ENCODE results near the gene WASF3.
"Not testable (repeated sequence)": the region's sequence is repeated elsewhere in the genome, so short reads cannot be mapped to it uniquely, and the experiment has no call there.

The WASF3 gene

DNA sequence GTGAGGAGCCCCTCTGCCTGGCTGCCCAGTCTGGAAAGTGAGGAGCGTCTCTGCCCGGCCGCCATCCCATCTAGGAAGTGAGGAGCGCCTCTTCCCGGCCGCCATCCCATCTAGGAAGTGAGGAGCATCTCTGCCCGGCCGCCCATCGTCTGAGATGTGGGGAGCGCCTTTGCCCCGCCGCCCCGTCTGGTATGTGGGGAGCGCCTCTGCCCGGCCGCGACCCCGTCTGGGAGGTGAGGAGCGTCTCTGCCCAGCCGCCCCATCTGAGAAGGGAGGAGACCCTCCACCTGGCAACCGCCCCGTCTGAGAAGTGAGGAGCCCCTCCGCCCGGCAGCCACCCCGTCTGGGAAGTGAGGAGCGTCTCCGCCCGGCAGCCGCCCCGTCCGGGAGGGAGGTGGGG, 166.1 kb downstream of the WASF3 start:
- not testable (repeated sequence) for H3K18ac ChIP-seq (ENCODE audit: low read length); H2BK5ac ChIP-seq (ENCODE audit: low read length); H3K4ac ChIP-seq (ENCODE audit: low read length); H2BK15ac ChIP-seq (ENCODE audit: low read length); H3K14ac ChIP-seq (ENCODE audit: low read length); H4K91ac ChIP-seq (ENCODE audit: low read depth, low read length, poor library complexity); H3K9ac ChIP-seq (ENCODE audit: low read depth, low read length, poor library complexity); H3K4me2 ChIP-seq (ENCODE audit: insufficient read depth, low read length, poor library complexity, severe bottlenecking); H2AK5ac ChIP-seq (ENCODE audit: low read depth, low read length); DNase-seq (ENCODE audit: low spot score); H2BK120ac ChIP-seq (ENCODE audit: low read depth, low read length); H4K8ac ChIP-seq (ENCODE audit: low read depth, low read length); H3K36me3 ChIP-seq (replicated peaks in 1 of 2; ENCODE audit: control insufficient read depth in 2 of 2, insufficient read depth in 2 of 2, low read length in 2 of 2); H3K4me3 ChIP-seq (ENCODE audit: low read length in 2 of 2); H3K9me3 ChIP-seq (replicated peaks in 1 of 2; ENCODE audit: control insufficient read depth in 2 of 2, insufficient read depth in 1 of 2, low read depth in 1 of 2, low read length in 2 of 2); H3K27ac ChIP-seq (replicated peaks; ENCODE audit: low read length); H3K23ac ChIP-seq (ENCODE audit: low read depth, low read length, poor library complexity); H2AFZ ChIP-seq (ENCODE audit: low read length); H3K27me3 ChIP-seq (ENCODE audit: control insufficient read depth in 3 of 3, insufficient read depth in 3 of 3, low read depth in 1 of 3, low read length in 3 of 3); H3K79me1 ChIP-seq (ENCODE audit: low read depth, low read length); H3K4me1 ChIP-seq (ENCODE audit: control insufficient read depth in 2 of 2, insufficient read depth in 1 of 2, low read depth in 1 of 2, low read length in 2 of 2); H2BK12ac ChIP-seq (ENCODE audit: low read length)
- no CpG with 5 or more reads among the region's 31 CpGs for WGBS, 2 donors (ENCODE audit: extremely low coverage in 2 of 2, insufficient read length in 2 of 2, insufficient replicate concordance in 1 of 2)

DNA sequence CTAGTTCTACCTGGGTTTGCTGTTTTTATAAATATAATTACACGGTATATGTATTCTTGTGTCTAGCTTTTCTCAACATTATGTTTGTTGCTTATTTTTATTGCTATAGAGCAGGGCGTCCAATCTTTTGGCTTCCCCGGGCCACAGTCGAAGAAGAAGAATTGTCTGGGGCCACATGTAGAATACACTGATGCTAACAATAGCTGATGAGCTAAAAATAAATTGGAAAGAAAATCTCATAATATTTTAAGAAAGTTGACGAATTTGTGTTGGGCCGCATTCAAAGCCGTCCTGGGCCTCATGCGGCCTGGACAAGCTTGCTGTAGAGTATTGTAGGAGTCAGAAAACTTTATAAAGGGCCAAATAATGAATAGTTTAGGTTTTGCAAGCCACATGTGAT, 169.2 kb downstream of the WASF3 start:
- Histone ChIP-seq H3K4me2 (ENCODE audit: insufficient read depth, low read length, poor library complexity, severe bottlenecking) (no peak overlapping the region), H3K4me3 (ENCODE audit: low read length in 2 of 2) (no peak overlapping the region), H2AFZ (ENCODE audit: low read length) (no peak overlapping the region), H2AK5ac (ENCODE audit: low read depth, low read length) (no peak overlapping the region), H3K4ac (ENCODE audit: low read length) (no peak overlapping the region), H2BK12ac (ENCODE audit: low read length) (no peak overlapping the region), H2BK15ac (ENCODE audit: low read length) (no peak overlapping the region), H3K23ac (ENCODE audit: low read depth, low read length, poor library complexity) (no peak overlapping the region), H2BK5ac (ENCODE audit: low read length) (no peak overlapping the region), H3K18ac (ENCODE audit: low read length) (no peak overlapping the region), H3K9ac (ENCODE audit: low read depth, low read length, poor library complexity) (no peak overlapping the region), H3K9me3 (replicated peaks in 1 of 2; ENCODE audit: control insufficient read depth in 2 of 2, insufficient read depth in 1 of 2, low read depth in 1 of 2, low read length in 2 of 2) (no peaks in the 10 kb centered on the region), H3K4me1 (ENCODE audit: control insufficient read depth in 2 of 2, insufficient read depth in 1 of 2, low read depth in 1 of 2, low read length in 2 of 2) (no peaks in the 10 kb centered on the region), H4K91ac (ENCODE audit: low read depth, low read length, poor library complexity) (no peak overlapping the region), H3K27me3 (ENCODE audit: control insufficient read depth in 3 of 3, insufficient read depth in 3 of 3, low read depth in 1 of 3, low read length in 3 of 3) (no peaks in the 10 kb centered on the region), H4K8ac (ENCODE audit: low read depth, low read length) (no peak overlapping the region), H3K79me1 (ENCODE audit: low read depth, low read length) (no peaks in the 10 kb centered on the region), H3K36me3 (replicated peaks in 1 of 2; ENCODE audit: control insufficient read depth in 2 of 2, insufficient read depth in 2 of 2, low read length in 2 of 2) (no peaks in the 10 kb centered on the region), H2BK120ac (ENCODE audit: low read depth, low read length) (no peak overlapping the region), H3K14ac (ENCODE audit: low read length) (no peak overlapping the region), H3K27ac (replicated peaks; ENCODE audit: low read length) (no peak overlapping the region)
- no CpG with 5 or more reads among the region's 8 CpGs for WGBS, 2 donors (ENCODE audit: extremely low coverage in 2 of 2, insufficient read length in 2 of 2, insufficient replicate concordance in 1 of 2)
- DNase-seq (ENCODE audit: low spot score): no peak

DNA sequence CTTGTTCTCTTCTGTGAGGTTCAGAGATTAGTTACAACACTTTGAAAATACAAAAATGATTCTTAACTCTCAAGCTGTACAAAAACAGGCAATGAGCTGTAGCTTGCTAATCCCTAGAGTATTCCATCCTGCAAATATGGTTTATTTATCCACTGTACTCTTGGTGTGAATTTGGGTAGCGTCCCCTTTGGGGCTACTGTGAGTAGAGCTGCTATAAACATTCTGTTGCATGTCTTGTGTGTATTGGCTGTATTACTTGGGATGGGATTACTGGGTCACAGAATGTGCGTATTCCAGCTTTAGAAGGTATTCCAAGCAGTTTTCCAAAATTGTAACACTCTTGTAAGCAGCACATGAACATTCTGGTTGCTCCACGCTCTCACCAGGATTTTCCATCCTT, 169.6 kb downstream of the WASF3 start:
- H3K4me3 ChIP-seq (ENCODE audit: low read length in 2 of 2): no peak overlapping the region
- H3K27me3 ChIP-seq (ENCODE audit: control insufficient read depth in 3 of 3, insufficient read depth in 3 of 3, low read depth in 1 of 3, low read length in 3 of 3): no peaks in the 10 kb centered on the region
- H2BK5ac ChIP-seq (ENCODE audit: low read length): no peak overlapping the region
- H4K8ac ChIP-seq (ENCODE audit: low read depth, low read length): no peak overlapping the region
- no peak overlapping the region for H2BK12ac ChIP-seq (ENCODE audit: low read length)
- H2AK5ac ChIP-seq (ENCODE audit: low read depth, low read length): no peak overlapping the region
- no peak overlapping the region for H3K4me2 ChIP-seq (ENCODE audit: insufficient read depth, low read length, poor library complexity, severe bottlenecking)
- H2AFZ ChIP-seq (ENCODE audit: low read length): no peak overlapping the region
- H4K91ac ChIP-seq (ENCODE audit: low read depth, low read length, poor library complexity): no peak overlapping the region
- H3K14ac ChIP-seq (ENCODE audit: low read length): no peak overlapping the region
- no peak for DNase-seq (ENCODE audit: low spot score)
- H3K27ac ChIP-seq (replicated peaks; ENCODE audit: low read length): no peak overlapping the region
- H3K79me1 ChIP-seq (ENCODE audit: low read depth, low read length): no peaks in the 10 kb centered on the region
- no peak overlapping the region for H3K23ac ChIP-seq (ENCODE audit: low read depth, low read length, poor library complexity)
- no peak overlapping the region for H2BK120ac ChIP-seq (ENCODE audit: low read depth, low read length)
- WGBS, 2 donors (ENCODE audit: extremely low coverage in 2 of 2, insufficient read length in 2 of 2, insufficient replicate concordance in 1 of 2): no CpG with 5 or more reads among the region's 3 CpGs
- no peaks in the 10 kb centered on the region for H3K4me1 ChIP-seq (ENCODE audit: control insufficient read depth in 2 of 2, insufficient read depth in 1 of 2, low read depth in 1 of 2, low read length in 2 of 2)
- no peak overlapping the region for H3K4ac ChIP-seq (ENCODE audit: low read length)
- no peaks in the 10 kb centered on the region for H3K9me3 ChIP-seq (replicated peaks in 1 of 2; ENCODE audit: control insufficient read depth in 2 of 2, insufficient read depth in 1 of 2, low read depth in 1 of 2, low read length in 2 of 2)
- no peaks in the 10 kb centered on the region for H3K36me3 ChIP-seq (replicated peaks in 1 of 2; ENCODE audit: control insufficient read depth in 2 of 2, insufficient read depth in 2 of 2, low read length in 2 of 2)
- H2BK15ac ChIP-seq (ENCODE audit: low read length): no peak overlapping the region
- H3K18ac ChIP-seq (ENCODE audit: low read length): no peak overlapping the region
- H3K9ac ChIP-seq (ENCODE audit: low read depth, low read length, poor library complexity): no peak overlapping the region

DNA sequence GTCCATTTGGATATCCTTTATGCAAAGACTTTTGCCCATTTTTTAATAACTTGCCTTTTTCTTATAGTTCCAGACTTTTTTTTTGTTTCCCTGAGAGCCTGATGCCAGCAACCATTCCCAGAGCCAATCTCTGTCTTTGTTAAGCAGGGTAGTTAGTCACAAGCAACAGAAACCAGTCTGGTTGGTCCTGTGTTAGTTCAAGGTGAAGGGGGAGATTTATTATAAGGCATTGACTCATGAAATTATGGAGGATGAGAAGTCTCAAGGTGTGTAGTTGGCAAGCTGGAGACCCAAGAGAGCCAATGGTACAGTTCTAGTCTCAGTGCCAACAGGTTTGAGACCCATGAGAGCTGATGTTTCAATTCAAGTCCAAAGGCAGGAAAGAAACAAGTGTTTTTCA, 170.2 kb downstream of the WASF3 start:
- Histone ChIP-seq H3K36me3 (replicated peaks in 1 of 2; ENCODE audit: control insufficient read depth in 2 of 2, insufficient read depth in 2 of 2, low read length in 2 of 2) (no peaks in the 10 kb centered on the region), H2BK120ac (ENCODE audit: low read depth, low read length) (no peak overlapping the region), H4K91ac (ENCODE audit: low read depth, low read length, poor library complexity) (no peak overlapping the region), H3K4me2 (ENCODE audit: insufficient read depth, low read length, poor library complexity, severe bottlenecking) (no peak overlapping the region), H3K23ac (ENCODE audit: low read depth, low read length, poor library complexity) (no peak overlapping the region), H3K14ac (ENCODE audit: low read length) (no peak overlapping the region), H2BK15ac (ENCODE audit: low read length) (no peak overlapping the region), H3K9ac (ENCODE audit: low read depth, low read length, poor library complexity) (no peak overlapping the region), H3K4ac (ENCODE audit: low read length) (no peak overlapping the region), H2BK12ac (ENCODE audit: low read length) (no peak overlapping the region), H3K9me3 (replicated peaks in 1 of 2; ENCODE audit: control insufficient read depth in 2 of 2, insufficient read depth in 1 of 2, low read depth in 1 of 2, low read length in 2 of 2) (no peaks in the 10 kb centered on the region), H2AK5ac (ENCODE audit: low read depth, low read length) (no peak overlapping the region), H4K8ac (ENCODE audit: low read depth, low read length) (no peak overlapping the region), H3K4me1 (ENCODE audit: control insufficient read depth in 2 of 2, insufficient read depth in 1 of 2, low read depth in 1 of 2, low read length in 2 of 2) (no peaks in the 10 kb centered on the region), H3K18ac (ENCODE audit: low read length) (no peak overlapping the region), H2BK5ac (ENCODE audit: low read length) (no peak overlapping the region), H2AFZ (ENCODE audit: low read length) (no peak overlapping the region), H3K4me3 (ENCODE audit: low read length in 2 of 2) (no peak overlapping the region), H3K27ac (replicated peaks; ENCODE audit: low read length) (no peak overlapping the region), H3K27me3 (ENCODE audit: control insufficient read depth in 3 of 3, insufficient read depth in 3 of 3, low read depth in 1 of 3, low read length in 3 of 3) (no peaks in the 10 kb centered on the region), H3K79me1 (ENCODE audit: low read depth, low read length) (no peaks in the 10 kb centered on the region)
- DNase-seq (ENCODE audit: low spot score): no peak

Data from neuronal stem cell (in vitro differentiated cells).